Testis (tissue), 3 donors: ENCODE data around the gene PTGER4. TPM values are rescaled to one million over a fixed set of nuclear protein-coding genes. Genes with fewer than 3 reads are reported as not detected.

ENCODE experiments used
- DNase-seq: peaks from one replicate; pipeline ENCODE4 v3.0.0-alpha.2; 2019
- H3K27ac ChIP-seq, 2 donors: fragments of 200-600 bp; sonication (generic); one replicate each; pipeline ENCODE4 v1.5.1; 2019
- H3K27me3 ChIP-seq: fragments of 200-600 bp; sonication (generic); one replicate; pipeline ENCODE4 v1.5.1; 2019
- H3K36me3 ChIP-seq: fragments of 200-600 bp; sonication (generic); one replicate; pipeline ENCODE4 v1.5.1; 2017; ENCODE audit warnings: low read depth; ENCODE audit errors: missing control alignments
- H3K4me1 ChIP-seq: fragments of 200-600 bp; sonication (generic); one replicate; pipeline ENCODE4 v1.5.1; 2019
- H3K4me3 ChIP-seq, 2 donors: fragments of 200-600 bp; sonication (generic); one replicate each; pipeline ENCODE4 v1.5.1; 2017 to 2019
- H3K9me3 ChIP-seq: fragments of 200-600 bp; sonication (generic); one replicate; pipeline ENCODE4 v1.5.1; 2017
- CTCF ChIP-seq, 3 experiments: fragments of 450-650 bp in 2 of 3; fragments of 200-600 bp in 1 of 3; sonication (generic) in 1 of 3; IDR thresholded peaks; one replicate each; pipeline ENCODE4 v1.5.1; 2016 to 2019; ENCODE audit warnings: antibody characterized with exemption in 3 of 3, mild to moderate bottlenecking in 2 of 3, moderate library complexity in 1 of 3
- POLR2A ChIP-seq: fragments of 450-650 bp; IDR thresholded peaks from one replicate; pipeline ENCODE4 v1.6.1; 2017; ENCODE audit warnings: antibody characterized with exemption, mild to moderate bottlenecking, moderate library complexity
- WGBS, 2 donors: methylation state at CpG; one replicate each; pipeline ENCODE4 v1.1.5; 2018; 5-methylcytosine and 5-hydroxymethylcytosine counted together
- intact Hi-C: fragments of 100-400 bp; cut with DNase I; formaldehyde crosslinking; loops from one replicate; pipeline ENCODE4 v1.15.1; 2023; ENCODE audit warnings: low total_unique reads
- polyA plus RNA-seq: library from polyadenylated mRNA; stranded (reverse); fragments of 350-450 nt; fragmentation: Illumina TruSeq; extraction: RNeasy Lipid Tissue Mini Kit (QIAGEN cat#74804); gene quantifications from one replicate; pipeline ENCODE4 v1.2.3, GENCODE V29; 2014; ENCODE audit warnings: low read depth, low replicate concordance; ENCODE audit not compliant: insufficient read depth
- total RNA-seq, 2 donors: library from RNA; depleted of rRNA; stranded (reverse); fragments of >200 nt; gene quantifications; one replicate each; pipeline ENCODE4 v1.2.3, GENCODE V29; 2016

The PTGER4 gene
- total and polyA plus RNA-seq, 3 donors from 2014 or later = 8.7 to 10.4 (median 10.1) TPM

DNA sequence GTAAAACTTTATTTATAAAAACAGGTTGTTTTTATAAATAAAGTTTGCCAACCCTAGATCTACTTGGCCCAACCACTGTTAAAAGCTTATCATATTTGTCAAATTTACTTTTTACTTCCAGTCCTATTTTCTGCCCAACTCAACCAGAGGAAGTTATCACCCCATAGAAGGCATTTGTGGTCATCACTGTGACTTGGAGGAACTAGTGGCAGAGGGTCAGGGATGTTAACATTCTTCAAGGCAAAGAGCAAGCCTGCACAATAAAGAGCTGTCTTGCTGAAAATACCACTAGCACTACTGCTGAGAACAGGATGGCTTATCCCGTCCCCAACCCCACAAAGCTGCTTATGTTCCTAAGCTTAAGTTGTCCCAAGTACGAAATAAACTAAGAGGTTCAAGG lies 53.7 kb downstream of the PTGER4 start:
- H3K9me3 ChIP-seq = no peaks in the 10 kb centered on the region
- TF ChIP-seq POLR2A = no peak
- no peak for TF ChIP-seq CTCF (IDR thresholded peaks at IDR 0.05)
- H3K4me3 ChIP-seq = no peak overlapping the region
- H3K4me1 ChIP-seq = no peaks in the 10 kb centered on the region
- WGBS, 2 donors = 82 to 83% methylated on average over 2 of the region's 2 CpGs
- DNase-seq = no peak
- no peak overlapping the region for H3K27ac ChIP-seq
- H3K27me3 ChIP-seq = no peaks in the 10 kb centered on the region
- no peaks in the 10 kb centered on the region for H3K36me3 ChIP-seq
- intact Hi-C loops = no loop called here

DNA sequence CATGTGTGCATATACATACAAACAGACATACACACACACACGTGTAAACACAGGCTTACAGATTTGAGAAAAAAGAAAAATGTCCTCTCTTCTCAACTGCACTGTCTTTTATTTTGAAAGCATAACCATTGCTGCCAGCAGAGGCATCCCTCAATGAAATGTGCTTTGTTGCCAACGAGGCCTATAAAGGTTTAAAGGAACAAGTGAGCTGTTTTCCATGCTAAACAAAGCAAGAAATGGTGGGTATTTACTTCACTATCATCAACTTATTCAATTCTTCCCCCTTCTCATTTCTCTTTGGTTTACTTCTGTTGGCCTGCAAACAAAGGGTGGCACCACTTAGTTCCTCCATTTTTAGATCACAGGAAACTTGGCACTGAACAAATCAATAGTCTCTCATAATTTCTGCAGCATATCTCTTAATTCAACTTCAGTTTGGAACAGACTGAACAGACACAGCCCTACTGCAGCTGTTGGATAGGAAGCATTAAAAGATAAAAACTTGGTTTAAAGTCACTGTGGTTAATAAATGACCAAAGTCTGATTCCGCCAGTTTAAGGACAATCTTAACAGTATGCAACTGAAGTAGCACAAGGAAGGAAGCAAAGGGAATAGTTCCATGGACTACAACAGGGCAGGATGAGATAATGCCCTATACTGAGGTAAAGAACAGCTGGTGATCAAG lies 54.3 kb downstream of the PTGER4 start:
- DNase-seq = no peak
- Histone ChIP-seq H3K4me3 (no peak overlapping the region), H3K27ac (no peak overlapping the region), H3K36me3 (no peaks in the 10 kb centered on the region), H3K27me3 (no peaks in the 10 kb centered on the region), H3K9me3 (no peaks in the 10 kb centered on the region), H3K4me1 (no peaks in the 10 kb centered on the region)
- WGBS, 2 donors = 35 to 38% methylated on average over 3 of the region's 3 CpGs
- intact Hi-C loops = no loop called here
- TF ChIP-seq CTCF (IDR thresholded peaks at IDR 0.05) (no peak), POLR2A (no peak)

DNA sequence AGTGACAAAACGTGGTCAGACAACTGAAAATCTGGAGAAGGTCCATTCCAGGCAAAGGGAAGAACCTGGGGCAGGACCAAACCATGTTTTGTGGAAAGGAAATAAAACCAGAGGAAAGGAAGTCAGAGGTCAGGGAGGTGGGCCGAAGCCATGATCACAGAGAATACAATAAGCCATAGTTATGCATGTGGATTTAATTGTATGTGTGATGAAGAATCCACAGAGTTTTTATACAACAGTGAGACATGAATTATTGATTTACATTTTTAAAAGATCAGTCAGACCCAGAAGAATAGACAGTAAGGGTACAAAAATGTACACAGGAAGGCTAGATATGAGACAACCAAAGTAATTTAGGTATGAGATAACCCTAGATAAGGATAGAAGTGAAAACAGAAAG lies 55.3 kb downstream of the PTGER4 start:
- no peak for DNase-seq
- intact Hi-C loops = no loop called here
- 90 to 92% methylated on average over 2 of the region's 2 CpGs for WGBS, 2 donors

DNA sequence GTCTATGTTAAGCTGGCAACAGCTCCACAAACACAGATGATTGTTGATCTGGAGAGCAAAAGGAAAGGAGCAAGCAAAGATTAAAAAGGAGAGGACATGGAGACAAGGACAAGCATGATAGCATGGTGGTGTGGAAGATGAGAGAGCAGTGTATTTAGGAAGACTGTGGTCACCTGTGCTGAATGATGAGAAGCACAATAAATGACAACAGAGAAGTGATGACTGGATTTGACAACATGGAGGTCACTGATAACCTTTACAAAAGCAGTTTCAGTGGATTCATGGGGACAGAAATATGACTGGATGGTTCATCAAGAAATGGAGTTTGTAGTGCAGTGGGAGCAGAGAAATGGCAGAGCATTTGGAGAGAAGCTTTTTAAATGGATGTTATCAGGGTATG lies 55.9 kb downstream of the PTGER4 start:
- no peaks in the 10 kb centered on the region for H3K36me3 ChIP-seq
- no peak for DNase-seq
- TF ChIP-seq CTCF (IDR thresholded peaks at IDR 0.05) (no peak), POLR2A (no peak)
- no peak overlapping the region for H3K27ac ChIP-seq
- no peaks in the 10 kb centered on the region for H3K27me3 ChIP-seq
- H3K4me3 ChIP-seq = no peak overlapping the region
- H3K4me1 ChIP-seq = no peaks in the 10 kb centered on the region
- no peaks in the 10 kb centered on the region for H3K9me3 ChIP-seq
- intact Hi-C loops = no loop called here

More for the DNA sequence above, 55.3 kb downstream of the PTGER4 start:
- H3K36me3 ChIP-seq = no peaks in the 10 kb centered on the region
- H3K4me3 ChIP-seq = no peak overlapping the region
- no peak overlapping the region for H3K27ac ChIP-seq
- no peaks in the 10 kb centered on the region for H3K27me3 ChIP-seq
- TF ChIP-seq CTCF (IDR thresholded peaks at IDR 0.05) = no peak
- no peak for TF ChIP-seq POLR2A
- no peaks in the 10 kb centered on the region for H3K4me1 ChIP-seq
- no peaks in the 10 kb centered on the region for H3K9me3 ChIP-seq
